Measurements from ENCODE around the gene ELF2.

DNA sequence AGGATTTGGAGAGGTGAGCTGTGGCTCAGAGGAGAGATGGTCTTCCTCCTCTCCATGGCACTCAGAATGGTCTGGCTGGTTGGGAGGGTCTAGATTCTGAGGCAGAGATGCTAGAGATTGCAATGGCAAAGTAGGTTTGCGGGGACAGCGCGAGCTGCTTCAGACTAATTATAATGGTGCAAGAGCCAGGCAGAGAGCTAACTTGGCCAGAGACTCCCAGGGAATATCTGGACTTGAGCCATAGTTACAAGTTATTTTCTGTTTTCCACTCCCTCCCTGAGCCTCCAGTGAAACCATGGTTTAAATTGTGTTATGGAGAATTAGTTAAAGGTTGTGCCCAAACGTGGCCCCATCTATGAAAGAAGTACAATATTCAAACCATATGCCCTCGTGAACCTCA lies 44.7 kb upstream of the ELF2 start:
- TF ChIP-seq, protein P1, sequence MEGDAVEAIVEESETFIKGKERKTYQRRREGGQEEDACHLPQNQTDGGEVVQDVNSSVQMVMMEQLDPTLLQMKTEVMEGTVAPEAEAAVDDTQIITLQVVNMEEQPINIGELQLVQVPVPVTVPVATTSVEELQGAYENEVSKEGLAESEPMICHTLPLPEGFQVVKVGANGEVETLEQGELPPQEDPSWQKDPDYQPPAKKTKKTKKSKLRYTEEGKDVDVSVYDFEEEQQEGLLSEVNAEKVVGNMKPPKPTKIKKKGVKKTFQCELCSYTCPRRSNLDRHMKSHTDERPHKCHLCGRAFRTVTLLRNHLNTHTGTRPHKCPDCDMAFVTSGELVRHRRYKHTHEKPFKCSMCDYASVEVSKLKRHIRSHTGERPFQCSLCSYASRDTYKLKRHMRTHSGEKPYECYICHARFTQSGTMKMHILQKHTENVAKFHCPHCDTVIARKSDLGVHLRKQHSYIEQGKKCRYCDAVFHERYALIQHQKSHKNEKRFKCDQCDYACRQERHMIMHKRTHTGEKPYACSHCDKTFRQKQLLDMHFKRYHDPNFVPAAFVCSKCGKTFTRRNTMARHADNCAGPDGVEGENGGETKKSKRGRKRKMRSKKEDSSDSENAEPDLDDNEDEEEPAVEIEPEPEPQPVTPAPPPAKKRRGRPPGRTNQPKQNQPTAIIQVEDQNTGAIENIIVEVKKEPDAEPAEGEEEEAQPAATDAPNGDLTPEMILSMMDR (IDR thresholded peaks at IDR 0.05; ENCODE audit: insufficient read depth, low read depth, low read length), result no peak
- no peak for TF ChIP-seq EZH2 (IDR thresholded peaks at IDR 0.05; ENCODE audit: insufficient read depth, low read length)
